LNCAP (cell line): ENCODE measurements around the gene TSG101.

Source experiments
- CTCF ChIP-seq: fragments of 450-650 bp; IDR thresholded peaks from 2 replicates; pipeline ENCODE4 v1.5.1; 2017; ENCODE audit warnings: mild to moderate bottlenecking

The TSG101 gene

GRCh38 chr11:18523084-18523483 lies 3.7 kb downstream of the TSG101 start:
- TF ChIP-seq CTCF = no peak

GRCh38 chr11:18522388-18522787 lies 4.4 kb downstream of the TSG101 start:
- no peak for TF ChIP-seq CTCF

- no peak for TF ChIP-seq CTCF
Measured at GRCh38 chr11:18521122-18521521, 5.6 kb downstream of the TSG101 start.

- no peak for TF ChIP-seq CTCF
Measured at GRCh38 chr11:18502352-18502751, 24.4 kb downstream of the TSG101 start.

GRCh38 chr11:18501629-18502028 lies 25.1 kb downstream of the TSG101 start:
- TF ChIP-seq CTCF = no peak

GRCh38 chr11:18498039-18498438 lies 28.7 kb downstream of the TSG101 start:
- no peak for TF ChIP-seq CTCF

- no peak for TF ChIP-seq CTCF
Measured at GRCh38 chr11:18495703-18496102, 31.0 kb downstream of the TSG101 start.

GRCh38 chr11:18495271-18495670 lies 31.5 kb downstream of the TSG101 start:
- no peak for TF ChIP-seq CTCF
